LNCAP (cell line): Measurements from ENCODE around the gene GPATCH3.

Experiments used
- CTCF ChIP-seq: fragments of 450-650 bp; IDR thresholded peaks from 2 replicates; pipeline ENCODE4 v1.5.1; 2017; ENCODE audit warnings: mild to moderate bottlenecking

The GPATCH3 gene

GRCh38 chr1:26941311-26941710 lies 41.0 kb upstream of the GPATCH3 start:
- no peak for TF ChIP-seq CTCF

DNA sequence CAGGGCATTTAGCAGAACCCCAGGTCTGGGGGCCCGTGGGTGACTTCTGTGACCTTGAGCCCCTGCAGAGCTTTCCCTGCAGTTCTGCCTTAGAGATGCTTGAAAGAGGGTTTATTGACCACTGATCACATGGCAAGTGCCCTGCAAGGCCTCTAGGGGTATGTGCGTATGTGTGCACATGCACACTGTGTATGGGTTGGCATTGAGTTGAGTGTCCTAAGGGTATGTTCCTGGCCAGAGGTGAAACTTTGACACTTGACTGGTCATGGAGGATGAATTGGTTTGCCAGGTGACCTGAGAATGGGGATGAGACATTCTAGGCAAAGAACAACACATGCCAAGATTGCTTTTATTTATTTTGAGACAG lies 38.4 kb upstream of the GPATCH3 start:
- no peak for TF ChIP-seq CTCF

DNA sequence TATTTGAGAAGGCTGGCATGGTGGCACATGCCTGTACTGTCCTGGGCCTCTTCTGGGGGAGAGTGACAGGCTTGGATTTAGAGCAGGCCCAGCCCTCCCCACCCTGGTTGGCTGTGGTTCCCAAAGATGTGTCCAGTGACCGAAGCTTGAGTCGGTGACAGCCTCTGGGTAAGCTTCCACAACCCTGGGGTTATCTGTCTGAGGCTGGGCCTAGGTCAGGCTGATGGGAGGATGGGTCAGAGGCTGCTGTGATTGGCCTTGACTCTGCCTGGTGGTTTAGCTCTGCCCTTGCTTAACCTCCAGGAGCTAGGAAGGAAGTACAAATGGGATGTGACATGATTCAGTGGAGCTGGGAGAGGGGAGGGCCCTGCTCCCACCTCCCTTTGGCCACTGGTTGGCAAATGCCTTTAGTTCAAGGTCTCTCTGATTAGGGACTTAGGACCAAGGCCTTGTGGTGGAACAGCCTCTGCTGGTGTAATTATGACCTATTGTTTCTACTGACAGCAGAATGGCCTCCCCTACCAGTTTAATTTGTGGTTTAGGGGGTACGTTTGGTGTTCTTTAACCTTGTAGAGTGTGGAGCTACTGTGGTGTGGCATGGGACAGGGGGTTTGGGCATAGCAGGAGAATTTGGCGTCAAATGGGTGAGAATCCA lies 37.9 kb upstream of the GPATCH3 start:
- no peak for TF ChIP-seq CTCF

- no peak for TF ChIP-seq CTCF
Measured at GRCh38 chr1:26936823-26937222, 36.6 kb upstream of the GPATCH3 start.

DNA sequence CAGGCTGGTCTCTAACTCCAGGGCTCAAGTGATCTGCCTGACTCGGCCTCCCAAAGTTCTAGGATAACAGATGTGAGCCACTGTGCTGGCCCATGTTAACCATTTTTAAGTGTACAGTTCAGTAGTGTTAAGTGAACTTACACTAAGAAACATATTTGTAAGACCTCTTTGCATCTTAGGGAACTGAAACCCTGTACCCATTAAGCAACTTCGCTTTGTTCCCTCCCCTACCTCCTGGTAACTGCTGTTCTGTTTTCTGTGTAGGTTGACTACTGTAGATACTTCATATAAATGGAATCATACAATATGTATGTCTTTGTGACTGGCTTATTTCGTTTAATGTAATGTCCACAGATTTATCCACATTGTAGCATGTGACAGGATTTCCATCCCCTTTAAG lies 32.3 kb upstream of the GPATCH3 start:
- TF ChIP-seq CTCF, result no peak

DNA sequence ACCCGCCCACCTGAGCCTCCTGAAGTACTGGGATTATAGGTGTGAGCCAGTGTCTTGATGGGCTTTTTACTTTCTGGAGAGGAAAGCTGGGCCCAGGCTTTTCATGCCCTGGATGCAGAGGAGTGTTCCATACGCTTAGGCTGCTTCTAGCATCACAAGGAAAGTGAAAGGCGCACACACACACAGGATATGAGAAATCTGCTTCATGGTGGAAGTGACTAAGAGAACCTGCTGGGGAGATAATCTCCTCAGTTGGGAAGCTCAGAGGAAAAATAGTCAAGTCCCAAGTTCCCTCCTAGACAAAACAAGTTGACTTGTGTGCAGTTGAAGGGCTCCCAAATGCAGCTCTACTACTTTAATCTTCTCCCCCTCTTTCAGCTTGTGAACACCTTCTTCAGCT lies 23.4 kb upstream of the GPATCH3 start:
- no peak for TF ChIP-seq CTCF

DNA sequence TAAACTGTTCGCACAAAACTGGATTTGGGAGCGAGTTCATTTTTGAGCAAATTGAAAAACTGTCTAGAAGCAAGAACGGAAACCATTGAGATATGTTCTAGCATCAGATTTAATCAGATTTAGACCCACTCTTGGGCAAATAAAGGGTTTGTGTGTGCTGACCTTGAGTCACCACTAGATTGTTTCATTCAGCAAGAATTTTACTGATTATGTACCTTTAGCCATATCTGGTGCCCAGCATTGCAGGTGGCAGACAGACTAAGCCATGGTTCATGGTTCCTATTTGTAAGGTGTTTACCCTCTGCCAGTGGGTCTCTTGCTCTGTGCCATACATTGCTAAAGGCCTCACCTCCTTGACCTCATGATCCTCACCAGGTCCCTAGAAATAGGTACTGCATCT lies 22.6 kb upstream of the GPATCH3 start:
- no peak for TF ChIP-seq CTCF

DNA sequence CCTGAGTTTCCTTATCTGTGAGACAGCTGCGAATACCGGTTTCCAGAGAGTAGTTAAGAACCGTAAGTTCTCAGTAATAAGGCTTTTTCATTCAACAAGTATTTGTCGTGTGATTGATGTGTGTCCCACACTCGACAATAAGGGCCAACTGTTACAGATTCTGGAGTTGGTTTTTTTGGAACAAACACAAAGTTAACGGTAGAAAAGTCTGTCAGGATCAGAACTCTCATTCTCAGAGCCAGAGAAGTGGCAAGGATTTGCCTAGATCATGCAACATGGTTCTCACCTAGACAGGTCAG lies 22.1 kb upstream of the GPATCH3 start:
- TF ChIP-seq CTCF, result no peak
